Stimulated activated CD8-positive, alpha-beta memory T cell treated with anti-CD3 and anti-CD28 coated beads, Interleukin-7, amount 100 ng/mL, for 24 hours (primary cell): Measurements from ENCODE around the gene EPM2A.
"Not testable (repeated sequence)": the region's sequence is repeated elsewhere in the genome, so short reads cannot be mapped to it uniquely, and the experiment has no call there.

Experiments
- DNase-seq: peaks from one replicate; pipeline ENCODE4 v3.0.0-alpha.2; 2020; ENCODE audit warnings: low read depth

Gene EPM2A

DNA sequence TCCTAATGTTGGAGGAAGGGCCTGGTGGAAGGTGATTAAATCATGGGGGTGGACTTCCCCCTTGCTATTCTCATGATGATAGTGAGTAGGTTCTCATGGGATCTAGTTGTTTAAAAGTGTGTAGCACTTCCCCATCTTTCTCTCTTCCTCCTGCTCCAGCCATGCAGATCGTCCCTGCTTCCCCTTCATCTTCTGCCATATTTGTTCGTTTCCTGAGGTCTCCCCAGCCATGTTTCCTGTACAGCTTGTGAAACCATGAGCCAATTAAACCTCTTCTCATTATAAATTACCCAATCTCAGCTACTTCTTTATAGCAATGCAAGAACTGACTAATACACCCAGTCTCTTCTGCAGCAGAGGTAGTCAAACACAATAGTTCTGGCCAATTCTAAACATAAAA is 5.4 kb downstream of the EPM2A start:
- DNase-seq = no peak

DNA sequence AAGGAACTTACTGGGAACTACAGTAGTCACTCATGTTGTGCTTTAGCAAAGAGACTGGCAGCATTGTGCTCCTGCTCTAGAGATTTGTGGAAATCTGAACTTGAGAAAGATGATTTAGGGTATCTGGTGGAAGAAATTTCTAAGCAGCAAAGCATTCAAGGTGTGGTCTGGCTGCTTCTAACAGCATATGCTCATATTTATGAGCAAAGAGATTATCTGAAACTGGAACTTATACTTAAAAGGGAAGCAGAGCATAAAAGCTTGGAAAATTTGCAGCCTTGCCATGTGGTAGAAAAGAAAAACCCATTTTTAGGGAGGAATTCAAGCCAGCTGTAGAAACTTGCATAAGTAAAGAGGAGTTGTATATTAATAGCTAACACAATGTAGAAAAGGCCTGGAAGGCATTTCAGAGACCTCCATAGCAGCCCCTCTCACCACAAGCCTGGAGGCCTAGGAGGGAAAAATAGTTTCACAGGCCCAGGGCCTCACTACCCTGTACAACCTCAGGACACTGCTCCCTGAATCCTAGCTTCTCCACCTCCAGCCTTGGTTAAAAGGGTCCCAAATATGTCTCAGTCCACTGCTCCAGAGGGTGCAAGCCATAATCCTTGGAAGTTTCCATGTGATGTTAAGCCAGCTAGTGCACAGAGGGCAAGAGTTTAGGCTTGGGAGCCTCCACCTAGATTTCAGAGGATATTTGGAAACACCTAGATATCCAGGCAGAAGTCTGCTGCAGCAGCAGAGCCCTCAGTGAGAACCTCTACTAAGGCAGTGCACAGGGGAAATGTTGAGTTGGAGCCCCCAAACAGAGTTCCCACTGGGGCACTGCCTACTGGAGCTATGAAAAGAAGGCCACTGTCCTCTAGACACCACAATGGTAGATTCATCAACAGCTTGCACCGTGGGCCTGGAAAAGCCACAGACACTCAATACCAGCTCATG is 6.6 kb downstream of the EPM2A start:
- no peak for DNase-seq

DNA sequence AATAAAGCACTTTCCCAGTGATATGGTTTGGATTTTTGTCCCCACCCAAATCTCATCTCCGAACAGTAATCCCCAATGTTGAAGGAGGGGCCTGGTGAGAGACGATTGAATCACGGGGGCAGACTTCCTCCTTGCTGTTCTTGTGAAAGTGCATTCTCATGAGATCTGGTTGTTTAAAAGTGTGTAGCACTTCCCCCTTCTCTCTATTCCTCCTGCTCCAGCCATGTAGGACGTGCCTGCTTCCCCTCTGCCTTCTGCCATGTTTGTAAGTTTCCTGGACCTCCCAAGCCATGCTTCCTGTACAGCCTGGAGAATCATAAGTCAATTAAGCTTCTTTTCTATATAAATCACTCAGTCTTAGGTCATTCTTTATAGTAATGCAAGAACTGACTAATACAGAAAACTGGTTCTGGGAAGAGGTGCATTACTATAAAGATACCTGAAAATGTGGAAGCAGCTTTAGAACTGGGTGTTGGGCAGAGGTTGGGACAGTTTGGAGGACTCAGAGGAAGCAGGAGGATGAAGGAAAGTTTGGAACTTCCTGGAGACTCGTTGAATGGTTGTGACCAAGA is 7.4 kb downstream of the EPM2A start:
- no peak for DNase-seq

DNA sequence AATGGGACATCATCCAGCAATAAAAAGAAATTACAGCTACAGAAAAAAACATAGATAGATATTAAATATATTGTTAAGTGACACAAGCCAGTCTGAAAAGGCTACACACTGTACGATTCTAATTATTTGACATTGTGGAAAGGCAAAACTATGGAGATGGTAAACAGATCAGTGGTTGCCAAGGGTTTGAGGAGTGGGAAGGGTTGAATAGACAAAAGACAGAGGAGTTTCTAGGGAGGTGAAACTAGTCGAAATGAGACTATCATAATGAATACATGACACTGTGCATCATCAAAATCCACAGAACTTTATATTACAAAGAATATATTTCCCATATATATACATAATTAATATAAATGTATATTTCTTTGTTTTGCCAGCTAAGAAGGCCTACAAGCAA is 9.8 kb downstream of the EPM2A start:
- no peak for DNase-seq

DNA sequence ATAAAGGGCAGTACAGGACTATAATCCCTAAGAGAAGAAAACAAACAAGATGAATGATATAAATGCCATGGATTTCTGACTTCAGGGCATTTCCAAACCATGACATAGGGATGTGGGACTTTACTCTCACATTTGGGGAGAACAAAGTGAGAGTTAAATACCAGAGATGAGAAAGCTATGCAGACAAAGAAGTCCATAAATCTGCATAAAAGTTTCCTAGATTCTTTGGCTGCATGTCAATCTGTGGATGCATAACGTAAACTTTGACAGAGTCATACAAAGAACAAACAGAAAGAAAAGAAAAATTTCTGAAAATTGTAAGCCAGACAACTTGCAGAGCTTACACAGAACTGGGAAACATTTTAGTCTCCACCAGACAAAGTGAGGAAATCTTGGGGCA is 11.7 kb downstream of the EPM2A start:
- DNase-seq = no peak

DNA sequence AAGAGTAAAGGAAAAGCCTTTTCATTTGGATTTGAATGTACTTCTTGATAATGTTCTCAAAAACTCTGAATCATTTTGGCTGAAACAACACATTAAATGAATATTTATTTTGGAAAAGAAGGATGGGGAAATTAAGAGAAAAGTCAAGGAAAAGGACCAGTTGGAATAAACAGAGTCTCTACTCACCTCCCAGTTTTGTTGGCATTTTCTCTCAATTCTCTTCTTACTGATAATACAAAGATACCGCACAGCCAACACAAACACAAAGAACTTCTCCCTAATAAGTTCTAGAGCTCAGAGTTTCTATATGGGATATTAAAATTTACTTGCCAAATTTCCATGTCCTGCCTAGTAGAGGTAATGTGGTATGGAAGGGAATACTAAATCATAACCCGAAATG is 13.1 kb downstream of the EPM2A start:
- DNase-seq = no peak

DNA sequence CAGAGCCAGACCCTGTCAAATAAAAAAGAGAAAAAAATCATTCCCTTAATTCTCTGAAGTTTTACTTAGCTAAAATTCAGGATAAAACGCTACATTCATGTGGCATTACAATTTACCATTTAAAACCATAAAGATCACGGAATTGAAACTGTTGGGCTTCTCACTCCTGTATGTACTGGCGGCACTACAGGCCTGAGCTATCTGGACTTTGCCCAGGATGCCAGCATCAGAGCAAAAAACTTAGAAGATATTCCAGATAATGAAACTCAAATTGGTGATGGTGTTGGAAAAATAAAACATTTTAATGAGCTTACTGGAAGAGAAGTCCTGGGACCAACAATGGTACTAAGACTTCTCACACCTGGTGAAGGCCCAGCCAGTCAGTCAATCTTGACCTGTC is 14.2 kb downstream of the EPM2A start:
- no peak for DNase-seq

DNA sequence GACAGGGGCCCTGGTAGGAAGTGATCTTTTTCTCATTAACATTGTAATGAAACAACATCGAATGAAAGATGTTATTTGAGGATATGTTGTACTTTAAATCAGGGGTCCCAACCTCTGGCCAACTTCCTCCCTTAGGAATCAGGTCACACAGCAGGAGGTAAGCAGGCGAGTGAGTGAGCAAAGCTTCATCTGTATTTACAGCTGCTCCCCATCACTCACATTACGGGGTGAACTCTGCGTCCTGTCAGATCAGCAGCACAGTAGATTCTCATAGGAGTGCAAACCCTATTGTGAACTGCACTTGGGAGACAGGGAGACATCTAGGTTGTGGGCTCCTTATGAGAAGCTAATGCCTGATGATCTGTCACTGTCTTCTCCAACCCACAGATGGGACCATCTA is 19.9 kb downstream of the EPM2A start:
- DNase-seq = no peak

DNA sequence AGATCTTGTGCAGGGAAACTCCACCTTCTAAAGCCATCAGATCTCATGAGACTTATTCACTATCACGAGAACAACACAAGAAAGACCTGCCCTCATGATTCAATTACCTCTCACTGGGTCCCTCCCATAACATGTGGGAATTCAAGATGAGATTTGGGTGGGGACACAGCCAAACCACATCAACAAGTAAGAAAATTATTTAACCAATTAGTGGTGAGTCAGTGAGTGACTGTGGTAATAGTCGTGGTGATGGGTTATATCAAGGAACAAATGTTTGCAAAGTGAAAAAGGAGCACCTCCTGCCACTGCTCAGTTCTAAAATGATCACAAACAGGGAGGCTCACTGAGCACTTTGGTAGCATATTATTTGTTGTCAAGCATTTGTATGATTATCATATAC is 20.6 kb downstream of the EPM2A start:
- no peak for DNase-seq

DNA sequence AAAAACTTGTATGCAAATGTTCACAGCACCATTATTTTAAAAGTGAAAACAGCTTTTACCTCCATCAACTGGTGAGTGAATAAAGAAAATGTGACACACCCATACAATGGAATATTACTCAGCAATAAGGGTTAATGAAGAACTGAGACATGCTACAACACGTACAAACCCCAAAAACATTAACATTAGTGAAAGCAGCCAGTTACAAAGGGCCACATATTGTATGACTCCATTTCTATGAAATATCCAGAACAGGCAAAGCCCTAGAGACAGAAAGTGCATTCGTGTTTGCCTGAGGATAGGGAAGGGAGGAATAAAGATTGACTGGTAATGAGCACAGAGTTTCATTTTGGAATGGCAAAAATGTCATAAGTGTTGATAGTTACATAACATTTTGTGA is 21.5 kb downstream of the EPM2A start:
- DNase-seq = no peak

DNA sequence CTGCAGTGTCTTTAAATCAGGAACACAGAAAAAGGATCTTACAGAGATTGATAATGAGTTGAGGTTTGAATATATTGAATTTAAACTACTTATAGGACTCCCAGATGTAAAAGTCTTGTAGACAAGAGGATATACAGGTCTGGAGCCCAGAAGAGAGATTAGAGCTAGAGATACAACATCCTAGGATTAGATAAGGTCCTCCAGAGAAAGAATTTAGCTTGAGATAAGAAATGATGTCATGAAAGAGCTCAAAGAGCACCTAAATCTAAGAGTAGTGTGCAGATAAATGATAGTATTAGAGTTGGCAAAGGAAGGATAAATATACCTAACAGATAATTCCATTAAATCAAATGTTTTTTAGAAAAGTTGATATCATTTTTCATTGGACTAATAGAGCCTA is 23.9 kb downstream of the EPM2A start:
- no peak for DNase-seq

DNA sequence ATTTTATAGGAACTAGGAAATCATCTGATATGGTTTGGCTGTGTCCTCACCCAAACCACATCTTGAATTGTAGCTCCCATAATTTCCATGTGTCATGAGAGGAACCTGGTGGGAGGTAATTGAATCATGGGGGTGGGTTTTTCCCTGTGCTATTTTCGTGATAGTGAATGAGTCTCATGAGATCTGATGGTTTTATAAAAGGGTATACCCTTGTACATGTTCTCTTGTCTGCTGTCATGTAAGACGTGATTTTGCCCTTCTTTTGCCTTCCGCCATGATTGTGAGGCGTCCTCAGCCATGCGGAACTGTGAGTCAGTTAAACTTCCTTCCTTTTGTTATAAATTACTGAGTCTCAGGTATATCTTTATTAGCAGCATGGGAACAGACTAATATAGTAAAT is 27.9 kb downstream of the EPM2A start:
- DNase-seq = no peak

DNA sequence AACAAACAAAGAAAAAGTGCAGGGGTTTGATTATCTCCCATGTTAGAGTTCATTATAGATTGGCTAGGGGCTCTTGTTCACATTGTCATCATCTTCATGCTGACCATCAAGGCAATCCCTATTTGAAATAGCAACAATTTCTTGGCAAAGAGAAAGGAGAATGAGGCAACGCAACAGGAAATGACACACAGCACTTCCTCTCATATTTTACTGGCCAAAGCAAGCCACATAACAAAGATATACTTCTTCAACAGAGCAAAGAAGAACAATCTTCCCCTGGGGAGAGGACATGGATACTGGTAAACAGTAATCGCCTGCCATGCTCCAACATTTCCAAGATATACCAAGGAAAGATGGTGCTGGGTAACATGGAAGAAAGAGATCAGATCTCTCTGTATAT is 29.8 kb downstream of the EPM2A start:
- DNase-seq = no peak

DNA sequence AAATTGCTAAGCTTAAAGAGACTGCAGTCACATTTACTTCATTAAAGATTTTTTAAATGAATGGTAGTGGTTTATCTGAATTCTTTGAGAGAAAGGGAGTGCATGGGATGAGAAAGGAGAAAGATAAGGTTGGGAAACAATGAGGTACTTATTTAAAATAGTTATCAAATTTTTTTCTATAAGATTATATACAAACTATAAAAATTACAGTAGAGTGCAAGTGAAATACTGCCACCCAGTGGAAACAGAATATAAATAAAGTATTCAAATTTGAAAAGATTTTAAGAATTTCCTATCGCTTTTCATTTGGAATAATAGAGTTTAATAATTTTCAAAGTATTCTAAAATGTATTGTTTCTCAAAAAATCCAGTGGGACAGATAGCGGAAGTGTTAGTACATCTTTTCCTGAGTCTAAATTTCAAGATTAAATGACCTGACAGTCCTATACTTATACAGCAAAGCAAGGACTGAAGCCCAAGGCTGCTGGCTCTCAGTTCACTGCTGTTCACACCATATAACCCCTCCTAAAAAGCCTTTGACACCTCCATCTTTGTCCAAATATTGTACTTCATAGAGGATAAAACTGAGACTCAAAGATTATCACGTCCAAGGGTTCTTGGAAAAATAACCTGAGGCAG is 31.1 kb downstream of the EPM2A start:
- DNase-seq = no peak

DNA sequence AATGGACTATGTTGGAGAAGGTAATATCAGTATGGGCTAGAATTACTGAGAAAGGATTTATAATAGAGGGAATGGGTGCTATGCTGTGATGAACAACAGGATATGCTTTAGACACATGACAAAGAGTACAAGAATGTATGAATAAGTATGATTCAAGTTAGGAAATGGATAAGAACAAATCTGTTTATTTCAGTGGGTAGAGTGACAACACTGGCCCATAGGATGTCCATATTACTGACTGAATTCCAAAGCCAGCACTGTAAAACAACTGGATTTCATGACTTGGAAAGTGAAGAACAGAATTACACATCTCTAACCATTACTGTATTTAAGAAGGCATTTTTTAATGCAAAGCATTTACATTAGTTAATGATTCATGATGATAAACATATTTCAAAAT is 35.9 kb downstream of the EPM2A start:
- DNase-seq = no peak

DNA sequence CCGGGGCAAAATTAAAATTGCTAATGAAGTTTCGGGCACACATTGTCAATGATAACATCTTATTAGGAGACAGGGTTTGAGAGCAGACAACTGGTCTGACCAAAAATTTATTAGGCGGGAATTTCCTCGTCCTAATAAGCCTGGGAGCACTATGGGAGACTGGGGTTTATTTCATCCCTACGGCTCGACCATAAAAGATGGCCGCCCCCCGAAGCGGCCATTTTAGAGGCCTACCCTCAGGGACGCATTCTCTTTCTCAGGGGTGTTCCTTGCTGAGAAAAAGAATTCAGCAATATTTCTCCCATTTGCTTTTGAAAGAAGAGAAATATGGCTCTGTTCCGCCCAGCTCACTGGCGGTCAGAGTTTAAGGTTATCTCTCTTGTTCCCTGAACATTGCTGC is 37.9 kb downstream of the EPM2A start:
- not testable (repeated sequence) for DNase-seq

DNA sequence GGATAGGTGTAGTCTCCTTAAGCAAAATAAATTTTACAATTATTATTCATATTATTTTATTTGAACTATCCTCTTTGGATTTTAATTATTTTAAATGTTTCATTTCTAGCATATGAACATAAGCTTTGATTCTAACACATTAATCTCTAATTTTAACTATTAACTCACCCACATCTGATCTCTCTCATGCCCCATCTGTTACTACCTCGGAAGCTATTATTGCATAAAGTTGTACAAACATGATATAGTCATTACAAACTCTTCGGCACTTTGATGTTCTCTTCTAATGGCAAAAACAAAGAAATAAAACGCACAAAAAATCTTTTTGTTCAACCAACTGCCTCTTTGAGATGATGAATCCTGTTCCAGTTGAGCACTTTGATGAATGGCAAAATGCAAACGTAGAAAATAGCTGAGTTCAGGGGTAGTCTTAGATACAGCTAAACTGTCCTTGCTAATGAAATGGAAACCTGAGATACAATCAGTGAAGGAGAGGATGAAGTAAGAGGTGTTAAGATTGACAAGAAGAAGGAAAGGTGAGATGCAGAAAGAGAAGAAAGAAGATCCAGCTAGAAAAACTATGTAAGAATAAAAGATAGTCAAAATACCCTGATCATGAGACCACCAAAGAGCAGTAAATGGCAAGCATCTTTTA is 41.1 kb downstream of the EPM2A start:
- DNase-seq = no peak

DNA sequence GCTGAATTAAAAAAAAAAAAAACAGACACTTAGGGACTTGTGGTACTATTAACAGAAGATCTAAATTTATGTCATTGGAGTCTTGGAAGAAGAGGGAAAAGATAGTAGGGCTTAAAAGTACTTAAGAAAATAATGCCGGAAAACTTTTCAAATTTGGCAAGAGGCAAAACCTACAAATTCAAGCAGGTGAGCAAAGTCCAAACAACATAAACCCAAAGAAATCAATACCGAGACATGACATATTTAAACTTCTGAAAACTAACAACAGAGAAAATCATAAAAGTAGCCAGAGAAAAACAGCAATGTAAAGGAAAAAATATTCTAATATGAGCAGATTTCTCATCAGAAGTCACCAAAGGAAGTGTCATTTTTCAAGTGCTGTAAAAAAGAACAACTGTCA is 44.4 kb downstream of the EPM2A start:
- no peak for DNase-seq

DNA sequence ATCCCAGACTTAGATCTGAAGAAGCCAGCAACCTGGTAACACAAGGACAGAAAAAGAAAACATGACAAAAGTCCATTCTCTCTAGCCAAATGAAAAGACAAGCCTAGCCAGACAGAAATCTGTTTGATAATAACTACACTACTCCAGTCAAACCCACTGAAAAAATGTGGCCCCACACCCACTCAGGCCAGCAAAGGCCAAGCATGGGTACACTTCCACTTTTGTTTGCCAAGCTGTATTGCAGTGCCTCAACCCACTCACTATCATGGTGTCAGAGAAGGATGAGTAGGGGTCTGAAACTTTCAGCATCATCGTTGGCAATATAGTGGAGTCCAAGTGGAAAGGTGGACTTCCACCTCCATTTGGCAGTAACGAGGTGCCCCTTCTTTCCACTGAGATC is 45.8 kb downstream of the EPM2A start:
- no peak for DNase-seq

DNA sequence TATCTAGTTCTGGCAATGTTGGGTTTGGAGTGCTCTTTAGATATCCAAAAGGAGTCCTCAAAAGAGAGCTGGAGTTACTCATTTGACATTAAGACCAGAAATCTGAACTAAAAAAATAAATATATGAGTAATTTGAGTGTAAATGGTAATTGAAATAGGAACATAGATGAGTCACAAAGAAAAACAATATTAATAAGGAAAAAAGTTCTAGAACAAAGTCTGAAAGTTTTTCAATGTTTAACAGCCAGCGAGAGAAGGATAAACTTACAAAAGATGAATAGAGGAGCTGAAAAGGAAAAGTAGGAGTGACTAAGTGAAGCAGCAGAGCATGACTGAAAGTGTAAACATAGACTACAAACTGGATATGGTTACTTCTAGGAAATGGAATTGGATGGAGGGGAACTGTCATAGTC is 46.8 kb downstream of the EPM2A start:
- no peak for DNase-seq

DNA sequence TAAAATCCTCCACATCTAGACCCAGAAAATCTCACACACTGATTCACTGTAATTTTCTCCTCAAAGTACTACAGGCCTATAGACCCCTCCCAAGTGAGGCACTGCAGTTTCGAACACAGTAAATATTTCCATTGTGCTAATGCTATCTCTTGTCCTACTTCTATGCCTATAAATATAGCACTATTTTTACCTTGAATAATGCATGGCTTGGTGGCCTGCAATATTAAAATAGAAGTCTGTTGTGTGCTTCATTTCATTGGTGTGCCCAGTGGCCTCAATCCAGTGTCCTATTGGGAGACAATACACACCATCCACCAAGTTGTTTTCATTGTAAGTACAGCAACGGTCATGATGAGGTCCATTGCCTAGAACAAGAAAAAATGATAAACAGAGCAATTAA is 49.4 kb downstream of the EPM2A start:
- no peak for DNase-seq

DNA sequence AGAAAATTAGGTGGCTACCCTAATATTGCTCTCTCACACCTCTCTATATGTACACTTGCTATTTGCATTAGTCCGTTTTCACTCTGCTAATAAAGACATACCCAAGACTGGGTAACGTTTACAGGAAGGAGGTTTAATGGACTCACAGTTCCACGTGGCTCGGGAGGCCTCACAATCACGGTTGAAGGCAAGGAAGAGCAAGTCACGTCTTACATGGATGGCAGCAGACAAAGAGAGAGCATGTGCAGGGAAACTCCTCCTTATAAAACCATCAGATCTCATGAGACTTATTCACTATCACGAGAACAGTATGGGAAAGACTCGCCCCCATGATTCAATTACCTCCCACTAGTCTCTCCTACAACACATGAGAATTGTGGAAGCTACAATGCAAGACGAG is 53.4 kb downstream of the EPM2A start:
- no peak for DNase-seq

DNA sequence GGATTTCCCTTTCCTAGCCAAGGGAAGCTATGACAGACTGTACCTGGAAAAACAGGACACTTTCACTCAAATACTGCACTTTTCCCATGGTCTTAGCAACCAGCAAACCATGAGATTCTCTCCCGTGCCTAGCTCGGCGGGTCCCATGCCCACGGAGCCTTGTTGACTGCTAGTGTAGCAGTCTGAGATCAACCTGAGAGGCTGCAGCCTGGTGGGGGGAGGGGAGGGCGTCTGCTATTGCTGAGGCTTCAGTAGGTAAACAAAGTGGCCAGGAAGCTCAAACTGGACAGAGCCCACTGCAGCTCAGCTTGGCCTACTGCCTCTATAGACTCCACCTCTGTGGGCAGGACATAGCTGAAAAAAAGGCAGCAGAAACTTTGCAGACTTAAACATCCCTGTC is 61.8 kb downstream of the EPM2A start:
- DNase-seq = no peak
